HG03342 (cell line): ENCODE data around the gene DND1.
A peak's percentile ranks its signal among the peaks of the same experiment; 100 is the strongest.
"Not testable (repeated sequence)": the region's sequence is repeated elsewhere in the genome, so short reads cannot be mapped to it uniquely, and the experiment has no call there.

ENCODE experiments used
- ATAC-seq: cut with Tn5 transposase; IDR thresholded peaks from one replicate; pipeline ENCODE4 v1.9.1; 2021; ENCODE audit warnings: mild to moderate bottlenecking, moderate library complexity; ENCODE audit not compliant: unreplicated experiment

The DND1 gene

GRCh38 chr5:140631831-140632365, 41.5 kb downstream of the DND1 start:
- ATAC-seq, result peak; percentile 44

- no peak for ATAC-seq
Observed at GRCh38 chr5:140631036-140631417, 42.3 kb downstream of the DND1 start.

DNA sequence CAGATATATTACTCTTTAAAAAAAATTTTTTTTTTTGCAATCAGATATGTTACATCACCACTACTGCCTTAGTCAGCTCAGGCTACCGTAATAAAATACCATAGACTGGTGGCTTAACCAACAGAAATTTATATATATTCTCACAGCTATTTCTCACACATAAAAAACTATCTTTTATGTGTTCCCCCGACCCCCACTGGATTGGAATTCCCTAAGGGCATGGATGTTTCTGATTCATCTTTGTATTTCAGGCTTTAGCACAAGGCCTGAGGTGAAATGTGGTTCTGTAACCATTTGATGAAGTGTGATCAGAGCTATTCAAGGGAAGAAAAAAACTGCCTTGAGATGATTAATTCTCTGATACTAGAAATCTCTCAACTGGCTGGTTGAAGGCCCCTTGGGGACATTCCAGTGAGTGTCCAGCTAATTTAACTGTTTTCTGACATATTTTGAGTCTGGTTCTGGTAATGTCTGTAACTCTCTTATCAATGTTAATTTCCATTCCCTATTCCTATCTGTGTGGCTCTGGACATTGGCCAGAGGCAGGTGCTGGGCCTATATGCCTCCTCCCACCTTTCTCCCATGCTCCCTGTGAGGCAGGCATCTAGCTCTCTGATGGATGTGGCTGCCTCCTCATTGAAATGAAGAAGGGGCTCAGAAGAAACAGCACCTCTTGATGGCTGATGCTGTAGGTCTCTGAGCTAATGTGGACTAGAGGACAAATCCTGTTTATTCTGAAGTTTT, 42.9 kb downstream of the DND1 start:
- no peak for ATAC-seq

- ATAC-seq, result no peak
Observed at GRCh38 chr5:140628711-140629110, 44.7 kb downstream of the DND1 start.

DNA sequence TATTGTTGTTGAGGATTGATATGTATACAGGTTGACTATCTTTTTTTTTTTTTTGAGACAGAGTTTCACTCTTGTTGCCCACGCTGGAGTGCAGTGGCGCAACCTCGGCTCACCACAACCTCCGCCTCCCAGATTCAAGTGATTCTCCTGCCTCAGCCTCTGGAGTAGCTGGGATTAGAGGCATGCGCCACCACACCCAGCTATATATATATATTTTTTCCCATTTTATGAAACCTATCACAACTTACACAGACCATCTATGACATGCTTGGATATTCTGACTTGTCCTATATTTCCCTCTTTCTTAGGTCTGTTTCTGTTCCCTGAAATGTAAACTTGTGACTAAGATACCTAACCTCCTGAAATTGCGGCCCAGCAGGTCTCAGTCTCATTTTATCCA, 45.4 kb downstream of the DND1 start:
- no peak for ATAC-seq

DNA sequence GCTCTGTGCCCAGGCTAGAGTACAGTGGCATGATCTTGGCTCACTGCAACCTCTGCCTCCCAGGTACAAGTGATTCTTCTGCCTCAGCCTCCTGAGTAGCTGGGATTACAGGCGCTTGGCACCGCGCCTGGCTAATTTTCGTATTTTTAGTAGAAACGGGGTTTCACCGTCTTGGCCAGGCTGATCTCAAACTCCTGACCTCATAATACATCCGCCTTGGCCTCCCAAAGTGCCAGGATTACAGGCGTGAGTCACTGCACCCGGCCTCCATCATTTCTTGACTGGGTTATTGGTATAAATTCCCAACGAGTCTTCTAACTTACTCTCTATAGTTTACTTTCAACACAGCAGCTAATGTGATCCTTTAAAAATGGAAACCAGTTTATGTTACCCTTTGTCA, 48.5 kb downstream of the DND1 start:
- not testable (repeated sequence) for ATAC-seq

DNA sequence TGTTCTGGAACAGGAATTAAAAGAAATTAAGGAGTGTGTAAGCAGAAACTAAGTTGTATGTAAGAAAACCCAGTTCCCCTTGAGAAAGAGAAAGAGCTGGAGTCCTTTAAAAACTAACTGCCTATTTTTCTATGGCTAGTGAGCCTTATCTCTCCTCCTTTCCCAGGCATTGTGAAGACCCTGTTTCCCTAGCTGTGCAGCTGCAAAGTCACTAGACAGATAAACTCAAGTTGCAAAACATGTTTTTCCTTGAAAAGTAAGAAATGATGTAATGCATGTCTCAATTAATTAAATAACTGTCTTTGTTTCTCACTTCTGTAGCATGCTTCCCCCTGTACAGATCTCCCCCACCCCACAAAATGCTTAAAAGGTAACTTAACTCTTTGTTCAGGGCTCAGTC, 50.3 kb downstream of the DND1 start:
- not testable (repeated sequence) for ATAC-seq

DNA sequence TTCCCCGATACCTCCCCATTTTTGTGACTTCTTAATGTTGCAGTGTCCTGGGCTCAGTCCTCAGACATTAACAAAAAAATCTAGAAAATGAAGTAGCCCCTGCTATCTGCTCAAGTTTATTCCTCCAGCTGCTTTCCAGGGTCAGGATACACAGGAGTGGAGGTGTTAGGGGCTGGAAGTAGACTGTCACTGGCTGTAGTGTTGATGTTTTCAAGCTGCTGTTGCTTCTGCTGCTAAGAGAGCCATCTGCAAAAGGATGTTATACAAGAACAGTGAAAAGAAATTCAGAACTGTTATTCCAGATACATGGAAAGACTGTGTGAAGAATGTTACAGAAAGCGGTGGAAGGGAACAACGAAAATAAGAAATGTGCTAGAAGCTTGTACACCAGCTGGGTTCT, 51.1 kb downstream of the DND1 start:
- no peak for ATAC-seq
